Neural progenitor cell (in vitro differentiated cells): ENCODE measurements around the gene FREM2.

Experiments
- EZH2 ChIP-seq: fragments of 200-600 bp; sonication (generic); IDR thresholded peaks from 2 replicates; pipeline ENCODE4 v1.6.1; 2017; ENCODE audit warnings: antibody characterized with exemption, mild to moderate bottlenecking, moderate library complexity
- EZH2phosphoT487 ChIP-seq: fragments of 200-600 bp; sonication (generic); IDR thresholded peaks from 2 replicates; pipeline ENCODE4 v1.6.1; 2017; ENCODE audit warnings: antibody characterized with exemption
- TF ChIP-seq, protein P1 (sequence below): fragments of 200-600 bp; sonication (generic); IDR thresholded peaks from 2 replicates; pipeline ENCODE4 v1.5.1; 2017; ENCODE audit warnings: antibody characterized with exemption, mild to moderate bottlenecking

DNA sequence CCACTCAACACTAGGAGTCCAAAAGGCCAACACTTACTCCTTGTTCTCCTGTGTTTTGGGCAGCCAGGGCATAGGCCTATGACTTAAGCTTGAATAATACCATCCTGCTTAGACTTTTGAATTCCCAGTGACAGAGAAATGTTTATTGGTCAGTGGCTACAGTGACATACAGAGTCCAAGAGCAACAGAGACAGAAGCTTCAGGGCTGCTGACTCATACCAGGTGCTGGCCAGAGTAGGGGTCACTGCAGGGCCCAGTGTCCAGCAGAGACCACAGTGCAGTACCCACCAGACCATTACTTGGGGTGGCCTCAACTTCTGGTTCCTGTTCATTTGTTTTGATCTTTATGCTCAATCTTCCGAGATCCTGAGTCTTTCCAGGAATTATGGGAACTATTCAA is 6.0 kb upstream of the FREM2 start:
- TF ChIP-seq, protein P1, sequence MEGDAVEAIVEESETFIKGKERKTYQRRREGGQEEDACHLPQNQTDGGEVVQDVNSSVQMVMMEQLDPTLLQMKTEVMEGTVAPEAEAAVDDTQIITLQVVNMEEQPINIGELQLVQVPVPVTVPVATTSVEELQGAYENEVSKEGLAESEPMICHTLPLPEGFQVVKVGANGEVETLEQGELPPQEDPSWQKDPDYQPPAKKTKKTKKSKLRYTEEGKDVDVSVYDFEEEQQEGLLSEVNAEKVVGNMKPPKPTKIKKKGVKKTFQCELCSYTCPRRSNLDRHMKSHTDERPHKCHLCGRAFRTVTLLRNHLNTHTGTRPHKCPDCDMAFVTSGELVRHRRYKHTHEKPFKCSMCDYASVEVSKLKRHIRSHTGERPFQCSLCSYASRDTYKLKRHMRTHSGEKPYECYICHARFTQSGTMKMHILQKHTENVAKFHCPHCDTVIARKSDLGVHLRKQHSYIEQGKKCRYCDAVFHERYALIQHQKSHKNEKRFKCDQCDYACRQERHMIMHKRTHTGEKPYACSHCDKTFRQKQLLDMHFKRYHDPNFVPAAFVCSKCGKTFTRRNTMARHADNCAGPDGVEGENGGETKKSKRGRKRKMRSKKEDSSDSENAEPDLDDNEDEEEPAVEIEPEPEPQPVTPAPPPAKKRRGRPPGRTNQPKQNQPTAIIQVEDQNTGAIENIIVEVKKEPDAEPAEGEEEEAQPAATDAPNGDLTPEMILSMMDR: no peak
- TF ChIP-seq EZH2 (no peak), EZH2phosphoT487 (no peak)
